ENCODE measurements around the gene POLL. TPM values are rescaled to one million over a fixed set of nuclear protein-coding genes. Genes with fewer than 3 reads are reported as not detected.

Gene POLL
- total and polyA plus RNA-seq, 2 donors (not counting 3 experiments of a cell fraction or from before 2014, with no cell fraction given) = 34.3 to 42.3 TPM

GRCh38 chr10:101602761-101603398 is 14.8 kb upstream of the POLL start:
- H3K36me3 ChIP-seq (ENCODE audit: control insufficient read depth in 2 of 2, extremely low read depth in 1 of 2, insufficient read depth in 2 of 2, low read length in 2 of 2) = no peaks in the 10 kb centered on the region
- H3K9ac ChIP-seq (replicated peaks; ENCODE audit: extremely low read depth, insufficient read depth, low read length) = no peak overlapping the region
- no peak for TF ChIP-seq GATA2 (IDR thresholded peaks at IDR 0.05; ENCODE audit: insufficient read depth, insufficient read length, low read depth, low read length)
- TF ChIP-seq CTCF (IDR thresholded peaks at IDR 0.05; ENCODE audit: extremely low read depth in 1 of 2, insufficient read depth in 1 of 2, low read depth in 1 of 2, low read length in 2 of 2) = peak; percentile 82 to 95
- no peak overlapping the region for H2AFZ ChIP-seq (ENCODE audit: low read depth, low read length)
- H4K20me1 ChIP-seq (replicated peaks; ENCODE audit: control insufficient read depth, extremely low read depth, insufficient read depth, low read length) = no peaks in the 10 kb centered on the region
- intact Hi-C loops (cut with micrococcal nuclease) = loop anchor here (1.0 to 10.0 kb wide), 3 partner anchors 92 to 472 kb away; partner anchors contain the start of gene FBXW4
- peak; percentile 87 for FAIRE-seq
- ChIA-PET CTCF (interaction anchor here (0.6 to 4.9 kb wide), 55 partner anchors 8 to 472 kb away, joined by 3 to 193 read pairs (median 4); partner anchors contain the start of genes DPCD, NPM3, OGA and POLL), POLR2A (no interaction called here)
- no peaks in the 10 kb centered on the region for H3K9me3 ChIP-seq (replicated peaks; ENCODE audit: control insufficient read depth, insufficient read depth, low read length)
- H3K27me3 ChIP-seq (ENCODE audit: control insufficient read depth in 2 of 2, insufficient read depth in 2 of 2, low read length in 2 of 2) = no peaks in the 10 kb centered on the region
- no peak overlapping the region for H3K4me2 ChIP-seq (ENCODE audit: insufficient read depth, low read length)
- H3K4me1 ChIP-seq (ENCODE audit: control insufficient read depth, extremely low read depth, insufficient read depth, low read length) = no peaks in the 10 kb centered on the region
- H3K4me3 ChIP-seq (replicated peaks in 1 of 3; ENCODE audit: insufficient read depth in 1 of 3, low read depth in 1 of 3, low read length in 3 of 3) = no peak overlapping the region
- no peaks in the 10 kb centered on the region for H3K79me2 ChIP-seq (ENCODE audit: control insufficient read depth, insufficient read depth, low read length)
- BruUV-seq (replicated peaks) = no TSS peak
- DNase-seq (ENCODE audit: low read depth, low spot score) = peak; percentile 56
- dilution Hi-C loops (cut with MboI; ENCODE audit: extremely low pct_ligation_motif_present, low sequenced_read_pairs) = no loop called here
- H3K27ac ChIP-seq (ENCODE audit: insufficient read depth, low read depth, low read length) = no peak overlapping the region
- no peaks in the 10 kb centered on the region for H3K9me1 ChIP-seq (replicated peaks; ENCODE audit: control insufficient read depth, extremely low read depth, insufficient read depth, low read length)

- no peak overlapping the region for H3K4me2 ChIP-seq (ENCODE audit: insufficient read depth, low read length)
- intact Hi-C loops (cut with micrococcal nuclease) (loop anchor here (10.0 kb wide), 1 partner anchor 473 kb away; no protein-coding TSS in a partner anchor), dilution Hi-C loops (cut with MboI; ENCODE audit: extremely low pct_ligation_motif_present, low sequenced_read_pairs) (no loop called here)
- ChIA-PET CTCF (interaction anchor here (1.1 to 4.9 kb wide), 4 partner anchors 61 to 471 kb away, joined by 3 to 193 read pairs (median 16); partner anchors contain the start of gene NPM3), POLR2A (no interaction called here)
- TF ChIP-seq POLR2AphosphoS5 (IDR thresholded peaks at IDR 0.05; ENCODE audit: insufficient read depth, low read depth, low read length) = no peak
- no peak for TF ChIP-seq FOS (IDR thresholded peaks at IDR 0.05; ENCODE audit: borderline replicate concordance, insufficient read depth, low read length)
- TF ChIP-seq GATA2 (IDR thresholded peaks at IDR 0.05; ENCODE audit: insufficient read depth, insufficient read length, low read depth, low read length) = no peak
- TF ChIP-seq MAX (IDR thresholded peaks at IDR 0.05; ENCODE audit: insufficient read depth, insufficient read length) = no peak
- TF ChIP-seq JUN (IDR thresholded peaks at IDR 0.05; ENCODE audit: borderline replicate concordance, insufficient read depth, insufficient read length, low read depth) = no peak
- TF ChIP-seq POLR2A (IDR thresholded peaks at IDR 0.05; ENCODE audit: low read depth, low read length) = no peak
- no peak for TF ChIP-seq EZH2 (IDR thresholded peaks at IDR 0.05; ENCODE audit: borderline replicate concordance, low read depth, low read length, severe bottlenecking)
- no peak for TF ChIP-seq CTCF (IDR thresholded peaks at IDR 0.05; ENCODE audit: extremely low read depth in 1 of 2, insufficient read depth in 1 of 2, low read depth in 1 of 2, low read length in 2 of 2)
- TF ChIP-seq MYC (IDR thresholded peaks at IDR 0.05; ENCODE audit: low read depth, low read length) = no peak
- no TSS peak for BruUV-seq (replicated peaks)
- H3K4me3 ChIP-seq (replicated peaks in 1 of 3; ENCODE audit: insufficient read depth in 1 of 3, low read depth in 1 of 3, low read length in 3 of 3) = no peak overlapping the region
- no peak overlapping the region for H2AFZ ChIP-seq (ENCODE audit: low read depth, low read length)
- H3K36me3 ChIP-seq (ENCODE audit: control insufficient read depth in 2 of 2, extremely low read depth in 1 of 2, insufficient read depth in 2 of 2, low read length in 2 of 2) = no peaks in the 10 kb centered on the region
- no peaks in the 10 kb centered on the region for H3K9me1 ChIP-seq (replicated peaks; ENCODE audit: control insufficient read depth, extremely low read depth, insufficient read depth, low read length)
- no peak overlapping the region for H3K9ac ChIP-seq (replicated peaks; ENCODE audit: extremely low read depth, insufficient read depth, low read length)
- FAIRE-seq (no peak), DNase-seq (ENCODE audit: low read depth, low spot score) (no peak)
- no peaks in the 10 kb centered on the region for H3K4me1 ChIP-seq (ENCODE audit: control insufficient read depth, extremely low read depth, insufficient read depth, low read length)
- H3K27ac ChIP-seq (ENCODE audit: insufficient read depth, low read depth, low read length) = no peak overlapping the region
- no peaks in the 10 kb centered on the region for H3K9me3 ChIP-seq (replicated peaks; ENCODE audit: control insufficient read depth, insufficient read depth, low read length)
- H4K20me1 ChIP-seq (replicated peaks; ENCODE audit: control insufficient read depth, extremely low read depth, insufficient read depth, low read length) = no peaks in the 10 kb centered on the region
- no peaks in the 10 kb centered on the region for H3K27me3 ChIP-seq (ENCODE audit: control insufficient read depth in 2 of 2, insufficient read depth in 2 of 2, low read length in 2 of 2)
- H3K79me2 ChIP-seq (ENCODE audit: control insufficient read depth, insufficient read depth, low read length) = no peaks in the 10 kb centered on the region
Observed at GRCh38 chr10:101601541-101601940, 13.5 kb upstream of the POLL start.

Measured in endothelial cell of umbilical vein (primary cell).